GM18873 (cell line): Measurements from ENCODE around the gene RSKR.
"Not testable (repeated sequence)": the region's sequence is repeated elsewhere in the genome, so short reads cannot be mapped to it uniquely, and the experiment has no call there.

Experiments
- ATAC-seq: cut with Tn5 transposase; IDR thresholded peaks from one replicate; pipeline ENCODE4 v1.9.1; 2021; ENCODE audit warnings: mild to moderate bottlenecking, moderate library complexity, moderate number of reproducible peaks; ENCODE audit not compliant: unreplicated experiment, low FRiP score

RSKR gene

GRCh38 chr17:28613931-28614381, at the start of gene RSKR:
RSKR (minus strand) TSS chr17:28614185; CDS start chr17:28614161, 24 bp downstream.
- ATAC-seq: no peak

GRCh38 chr17:28663723-28664122, 49.7 kb upstream of the RSKR start:
- ATAC-seq: no peak

GRCh38 chr17:28662527-28662829, 48.5 kb upstream of the RSKR start:
- no peak for ATAC-seq

- peak; percentile 74 for ATAC-seq
These were observed 47.9 kb upstream of the RSKR start, which contains the start of the genes SDF2 and SUPT6H for GRCh38 chr17:28661635-28662526. SDF2 (minus strand) TSS chr17:28661906; CDS start chr17:28661876, 30 bp downstream. SUPT6H (plus strand) TSS chr17:28662205; CDS start chr17:28673402, 11,197 bp downstream.

- ATAC-seq: not testable (repeated sequence)
These were observed 45.5 kb upstream of the RSKR start for GRCh38 chr17:28659497-28659881.

- ATAC-seq: not testable (repeated sequence)
These were observed 44.9 kb upstream of the RSKR start for GRCh38 chr17:28658766-28659496.

- not testable (repeated sequence) for ATAC-seq
These were observed 44.4 kb upstream of the RSKR start for GRCh38 chr17:28658342-28658741.

GRCh38 chr17:28657756-28658155, 43.8 kb upstream of the RSKR start:
- no peak for ATAC-seq

- ATAC-seq: no peak
These were observed 41.2 kb upstream of the RSKR start for GRCh38 chr17:28655160-28655559.

GRCh38 chr17:28648698-28649097, 34.7 kb upstream of the RSKR start:
- no peak for ATAC-seq

GRCh38 chr17:28646039-28646754, 32.2 kb upstream of the RSKR start:
- no peak for ATAC-seq

- no peak for ATAC-seq
These were observed 31.6 kb upstream of the RSKR start for GRCh38 chr17:28645576-28645939.

GRCh38 chr17:28644787-28645575, 31.0 kb upstream of the RSKR start, which contains the start of gene BLTP2:
BLTP2 (minus strand) TSS chr17:28645158; CDS start chr17:28645056, 102 bp downstream.
- peak; percentile 80 for ATAC-seq

- no peak for ATAC-seq
These were observed 30.2 kb upstream of the RSKR start for GRCh38 chr17:28643983-28644786.

- no peak for ATAC-seq
These were observed 27.6 kb upstream of the RSKR start for GRCh38 chr17:28641579-28641978.

GRCh38 chr17:28635506-28635905, 21.5 kb upstream of the RSKR start:
- no peak for ATAC-seq

GRCh38 chr17:28634206-28634865, 20.4 kb upstream of the RSKR start:
- ATAC-seq: no peak

GRCh38 chr17:28626818-28627217, 12.8 kb upstream of the RSKR start:
- no peak for ATAC-seq

- no peak for ATAC-seq
These were observed 10.2 kb upstream of the RSKR start for GRCh38 chr17:28624148-28624547.
